WTC11 (cell line): ENCODE results near the gene PPP4R4. TPM values are rescaled to one million over a fixed set of nuclear protein-coding genes. Genes with fewer than 3 reads are reported as not detected.

ENCODE experiments used
- ATAC-seq: fragments of 200-7000 bp; cut with Tn5 transposase; 2 replicates; pipeline ENCODE4 v1.10.0; 2021; ENCODE audit warnings: mild to moderate bottlenecking, moderate library complexity
- CTCF ChIA-PET: fragments of 300-600 bp; sonication (Branson Sonifier 250); formaldehyde crosslinking; loops from one replicate; lab custom pipeline; 2021; ENCODE audit warnings: antibody characterized with exemption; lab: Charles Lee
- POLR2A ChIA-PET: fragments of 350-600 bp; sonication (Branson Sonifier 250); formaldehyde crosslinking; loops from one replicate; lab custom pipeline; 2021; ENCODE audit warnings: antibody characterized with exemption; lab: Charles Lee
- DNase-seq: peaks from one replicate; pipeline ENCODE4 v3.0.0; 2021; ENCODE audit warnings: low spot score
- H3K27ac Mint-ChIP-seq: 2 replicates; pipeline ENCODE4 v1.8.0; 2021; ENCODE audit warnings: mixed read lengths
- H3K27me3 Mint-ChIP-seq: 2 replicates; pipeline ENCODE4 v1.8.0; 2021; ENCODE audit warnings: low read depth, mild to moderate bottlenecking, moderate library complexity, mixed read lengths
- H3K36me3 Mint-ChIP-seq: 2 replicates; pipeline ENCODE4 v1.8.0; 2021; ENCODE audit warnings: mixed read lengths
- H3K4me1 Mint-ChIP-seq: 2 replicates; pipeline ENCODE4 v1.8.0; 2022; ENCODE audit warnings: mixed read lengths
- H3K4me3 Mint-ChIP-seq: 2 replicates; pipeline ENCODE4 v1.8.0; 2021; ENCODE audit warnings: mild to moderate bottlenecking, moderate library complexity, mixed read lengths
- H3K9me3 Mint-ChIP-seq: 2 replicates; pipeline ENCODE4 v1.8.0; 2021; ENCODE audit warnings: mixed read lengths
- CREB1 ChIP-seq: sonication (generic); formaldehyde crosslinking; IDR thresholded peaks from 2 replicates; pipeline ENCODE4 v1.8.0; 2023; ENCODE audit warnings: mild to moderate bottlenecking, missing genetic modification reagents
- CREM ChIP-seq: sonication (generic); formaldehyde crosslinking; IDR thresholded peaks from 2 replicates; pipeline ENCODE4 v1.8.1; 2022; ENCODE audit warnings: mild to moderate bottlenecking, missing genetic modification reagents, moderate library complexity
- ELF4 ChIP-seq: sonication (generic); formaldehyde crosslinking; IDR thresholded peaks from 2 replicates; pipeline ENCODE4 v1.8.1; 2022; ENCODE audit warnings: low read depth, mild to moderate bottlenecking, moderate library complexity, missing genetic modification reagents
- EMX1 ChIP-seq: fragments of 250-450 bp; sonication (Bioruptor Pico); IDR thresholded peaks from 2 replicates; pipeline ENCODE4 v1.8.0; 2021; ENCODE audit warnings: mild to moderate bottlenecking
- ESRRA ChIP-seq: sonication (generic); formaldehyde crosslinking; IDR thresholded peaks from 2 replicates; pipeline ENCODE4 v1.8.1; 2022; ENCODE audit warnings: mild to moderate bottlenecking, missing genetic modification reagents, borderline replicate concordance
- FOXJ3 ChIP-seq: sonication (generic); formaldehyde crosslinking; IDR thresholded peaks from 2 replicates; pipeline ENCODE4 v1.9.0; 2021; ENCODE audit warnings: missing genetic modification reagents, mild to moderate bottlenecking, borderline replicate concordance
- GRHL2 ChIP-seq: fragments of 250-450 bp; sonication (Bioruptor Pico); IDR thresholded peaks from 2 replicates; pipeline ENCODE4 v1.8.0; 2022; ENCODE audit warnings: mild to moderate bottlenecking, moderate library complexity; ENCODE audit not compliant: insufficient replicate concordance, severe bottlenecking
- GTF2I ChIP-seq: fragments of 250-450 bp; sonication (Bioruptor Pico); conservative IDR thresholded peaks from 2 replicates; pipeline ENCODE4 v1.4.0; 2021; ENCODE audit warnings: mild to moderate bottlenecking
- KAT7 ChIP-seq: sonication (generic); formaldehyde crosslinking; IDR thresholded peaks from 2 replicates; pipeline ENCODE4 v1.8.1; 2023; ENCODE audit warnings: missing genetic modification reagents, mild to moderate bottlenecking, borderline replicate concordance
- RORB ChIP-seq: fragments of 250-450 bp; sonication (Bioruptor Pico); IDR thresholded peaks from 2 replicates; pipeline ENCODE4 v1.9.0; 2021; ENCODE audit warnings: mild to moderate bottlenecking
- SMAD4 ChIP-seq: sonication (generic); formaldehyde crosslinking; IDR thresholded peaks from 2 replicates; pipeline ENCODE4 v1.8.0; 2022; ENCODE audit warnings: mild to moderate bottlenecking, missing genetic modification reagents
- ZNF263 ChIP-seq: sonication (generic); formaldehyde crosslinking; IDR thresholded peaks from 2 replicates; pipeline ENCODE4 v1.8.1; 2022; ENCODE audit warnings: low read depth, mild to moderate bottlenecking, moderate library complexity, missing genetic modification reagents
- ZNF416 ChIP-seq: fragments of 250-450 bp; sonication (Bioruptor Pico); IDR thresholded peaks from 2 replicates; pipeline ENCODE4 v1.9.0; 2021; ENCODE audit warnings: mild to moderate bottlenecking, inconsistent platforms
- total RNA-seq: library from RNA; stranded (reverse); gene quantifications from 3 replicates; pipeline ENCODE4 v1.2.3, GENCODE V29; 2021
- TF ChIP-seq, protein P1 (sequence below): sonication (generic); formaldehyde crosslinking; IDR thresholded peaks from 2 replicates; pipeline ENCODE4 v1.8.1; 2023; ENCODE audit warnings: mild to moderate bottlenecking, missing genetic modification reagents
- TF ChIP-seq, protein P2 (sequence below): sonication (generic); formaldehyde crosslinking; IDR thresholded peaks from 2 replicates; pipeline ENCODE4 v1.8.1; 2023; ENCODE audit warnings: mild to moderate bottlenecking, missing genetic modification reagents, moderate library complexity
- TF ChIP-seq, protein P3 (sequence below): sonication (generic); formaldehyde crosslinking; IDR thresholded peaks from 2 replicates; pipeline ENCODE4 v1.8.1; 2022; ENCODE audit warnings: mild to moderate bottlenecking, moderate library complexity, missing genetic modification reagents
- TF ChIP-seq, protein P4 (sequence below): sonication (generic); formaldehyde crosslinking; IDR thresholded peaks from 2 replicates; pipeline ENCODE4 v1.8.0; 2023; ENCODE audit warnings: mild to moderate bottlenecking, missing genetic modification reagents
- TF ChIP-seq, protein P5 (sequence below): fragments of 250-450 bp; sonication (Bioruptor Pico); IDR thresholded peaks from 2 replicates; pipeline ENCODE4 v1.9.0; 2021; ENCODE audit warnings: moderate library complexity, mild to moderate bottlenecking, inconsistent platforms, borderline replicate concordance
- TF ChIP-seq, protein P6 (sequence below): fragments of 250-450 bp; sonication (Bioruptor Pico); IDR thresholded peaks from 2 replicates; pipeline ENCODE4 v1.9.0; 2021; ENCODE audit warnings: mild to moderate bottlenecking
- TF ChIP-seq, protein P7 (sequence below): fragments of 250-450 bp; sonication (Bioruptor Pico); conservative IDR thresholded peaks from 2 replicates; pipeline ENCODE4 v1.9.0; 2021; ENCODE audit warnings: mild to moderate bottlenecking

PPP4R4 gene
- total RNA-seq, 1 experiment from 2014 or later = 9.6 TPM

DNA sequence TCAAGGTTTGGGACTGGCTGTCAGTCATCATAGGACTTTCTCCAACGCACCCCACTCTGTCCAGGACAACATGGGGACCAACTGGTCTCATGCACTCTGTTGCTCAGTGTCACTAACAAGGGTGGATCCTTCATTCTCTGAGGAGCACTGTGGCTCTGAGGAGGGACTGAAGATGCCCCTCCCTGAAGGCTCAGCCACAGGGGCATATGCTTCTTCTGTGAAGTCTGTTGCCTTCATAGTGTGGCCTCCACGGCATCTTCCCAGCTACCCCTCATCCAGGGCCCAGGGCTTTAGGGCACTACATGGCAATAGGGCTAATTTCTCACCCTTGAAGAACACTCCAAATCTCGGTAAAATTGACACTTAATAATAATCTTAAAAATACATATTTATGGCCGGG lies 30.4 kb upstream of the PPP4R4 start:
- TF ChIP-seq CREB1 (no peak), GTF2I (CRISPR knock-in tag) (no peak), GRHL2 (CRISPR knock-in tag) (no peak), ELF4 (no peak), ESRRA (CRISPR knock-in tag) (no peak), ZNF263 (no peak), CREM (CRISPR knock-in tag) (no peak), FOXJ3 (no peak), ZNF416 (CRISPR knock-in tag) (no peak), EMX1 (CRISPR knock-in tag) (no peak), SMAD4 (no peak), RORB (no peak), KAT7 (CRISPR knock-in tag) (no peak)
- TF ChIP-seq, protein P1, sequence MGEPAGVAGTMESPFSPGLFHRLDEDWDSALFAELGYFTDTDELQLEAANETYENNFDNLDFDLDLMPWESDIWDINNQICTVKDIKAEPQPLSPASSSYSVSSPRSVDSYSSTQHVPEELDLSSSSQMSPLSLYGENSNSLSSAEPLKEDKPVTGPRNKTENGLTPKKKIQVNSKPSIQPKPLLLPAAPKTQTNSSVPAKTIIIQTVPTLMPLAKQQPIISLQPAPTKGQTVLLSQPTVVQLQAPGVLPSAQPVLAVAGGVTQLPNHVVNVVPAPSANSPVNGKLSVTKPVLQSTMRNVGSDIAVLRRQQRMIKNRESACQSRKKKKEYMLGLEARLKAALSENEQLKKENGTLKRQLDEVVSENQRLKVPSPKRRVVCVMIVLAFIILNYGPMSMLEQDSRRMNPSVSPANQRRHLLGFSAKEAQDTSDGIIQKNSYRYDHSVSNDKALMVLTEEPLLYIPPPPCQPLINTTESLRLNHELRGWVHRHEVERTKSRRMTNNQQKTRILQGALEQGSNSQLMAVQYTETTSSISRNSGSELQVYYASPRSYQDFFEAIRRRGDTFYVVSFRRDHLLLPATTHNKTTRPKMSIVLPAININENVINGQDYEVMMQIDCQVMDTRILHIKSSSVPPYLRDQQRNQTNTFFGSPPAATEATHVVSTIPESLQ (CRISPR knock-in tag) = no peak
- TF ChIP-seq, protein P2, sequence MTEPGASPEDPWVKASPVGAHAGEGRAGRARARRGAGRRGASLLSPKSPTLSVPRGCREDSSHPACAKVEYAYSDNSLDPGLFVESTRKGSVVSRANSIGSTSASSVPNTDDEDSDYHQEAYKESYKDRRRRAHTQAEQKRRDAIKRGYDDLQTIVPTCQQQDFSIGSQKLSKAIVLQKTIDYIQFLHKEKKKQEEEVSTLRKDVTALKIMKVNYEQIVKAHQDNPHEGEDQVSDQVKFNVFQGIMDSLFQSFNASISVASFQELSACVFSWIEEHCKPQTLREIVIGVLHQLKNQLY (CRISPR knock-in tag) = no peak
- TF ChIP-seq, protein P3, sequence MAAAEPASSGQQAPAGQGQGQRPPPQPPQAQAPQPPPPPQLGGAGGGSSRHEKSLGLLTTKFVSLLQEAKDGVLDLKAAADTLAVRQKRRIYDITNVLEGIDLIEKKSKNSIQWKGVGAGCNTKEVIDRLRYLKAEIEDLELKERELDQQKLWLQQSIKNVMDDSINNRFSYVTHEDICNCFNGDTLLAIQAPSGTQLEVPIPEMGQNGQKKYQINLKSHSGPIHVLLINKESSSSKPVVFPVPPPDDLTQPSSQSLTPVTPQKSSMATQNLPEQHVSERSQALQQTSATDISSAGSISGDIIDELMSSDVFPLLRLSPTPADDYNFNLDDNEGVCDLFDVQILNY = no peak
- TF ChIP-seq, protein P4, sequence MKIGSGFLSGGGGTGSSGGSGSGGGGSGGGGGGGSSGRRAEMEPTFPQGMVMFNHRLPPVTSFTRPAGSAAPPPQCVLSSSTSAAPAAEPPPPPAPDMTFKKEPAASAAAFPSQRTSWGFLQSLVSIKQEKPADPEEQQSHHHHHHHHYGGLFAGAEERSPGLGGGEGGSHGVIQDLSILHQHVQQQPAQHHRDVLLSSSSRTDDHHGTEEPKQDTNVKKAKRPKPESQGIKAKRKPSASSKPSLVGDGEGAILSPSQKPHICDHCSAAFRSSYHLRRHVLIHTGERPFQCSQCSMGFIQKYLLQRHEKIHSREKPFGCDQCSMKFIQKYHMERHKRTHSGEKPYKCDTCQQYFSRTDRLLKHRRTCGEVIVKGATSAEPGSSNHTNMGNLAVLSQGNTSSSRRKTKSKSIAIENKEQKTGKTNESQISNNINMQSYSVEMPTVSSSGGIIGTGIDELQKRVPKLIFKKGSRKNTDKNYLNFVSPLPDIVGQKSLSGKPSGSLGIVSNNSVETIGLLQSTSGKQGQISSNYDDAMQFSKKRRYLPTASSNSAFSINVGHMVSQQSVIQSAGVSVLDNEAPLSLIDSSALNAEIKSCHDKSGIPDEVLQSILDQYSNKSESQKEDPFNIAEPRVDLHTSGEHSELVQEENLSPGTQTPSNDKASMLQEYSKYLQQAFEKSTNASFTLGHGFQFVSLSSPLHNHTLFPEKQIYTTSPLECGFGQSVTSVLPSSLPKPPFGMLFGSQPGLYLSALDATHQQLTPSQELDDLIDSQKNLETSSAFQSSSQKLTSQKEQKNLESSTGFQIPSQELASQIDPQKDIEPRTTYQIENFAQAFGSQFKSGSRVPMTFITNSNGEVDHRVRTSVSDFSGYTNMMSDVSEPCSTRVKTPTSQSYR = no peak
- TF ChIP-seq, protein P5, sequence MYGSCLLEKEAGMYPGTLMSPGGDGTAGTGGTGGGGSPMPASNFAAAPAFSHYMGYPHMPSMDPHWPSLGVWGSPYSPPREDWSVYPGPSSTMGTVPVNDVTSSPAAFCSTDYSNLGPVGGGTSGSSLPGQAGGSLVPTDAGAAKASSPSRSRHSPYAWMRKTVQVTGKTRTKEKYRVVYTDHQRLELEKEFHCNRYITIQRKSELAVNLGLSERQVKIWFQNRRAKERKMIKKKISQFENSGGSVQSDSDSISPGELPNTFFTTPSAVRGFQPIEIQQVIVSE (CRISPR knock-in tag) = no peak
- TF ChIP-seq, protein P6, sequence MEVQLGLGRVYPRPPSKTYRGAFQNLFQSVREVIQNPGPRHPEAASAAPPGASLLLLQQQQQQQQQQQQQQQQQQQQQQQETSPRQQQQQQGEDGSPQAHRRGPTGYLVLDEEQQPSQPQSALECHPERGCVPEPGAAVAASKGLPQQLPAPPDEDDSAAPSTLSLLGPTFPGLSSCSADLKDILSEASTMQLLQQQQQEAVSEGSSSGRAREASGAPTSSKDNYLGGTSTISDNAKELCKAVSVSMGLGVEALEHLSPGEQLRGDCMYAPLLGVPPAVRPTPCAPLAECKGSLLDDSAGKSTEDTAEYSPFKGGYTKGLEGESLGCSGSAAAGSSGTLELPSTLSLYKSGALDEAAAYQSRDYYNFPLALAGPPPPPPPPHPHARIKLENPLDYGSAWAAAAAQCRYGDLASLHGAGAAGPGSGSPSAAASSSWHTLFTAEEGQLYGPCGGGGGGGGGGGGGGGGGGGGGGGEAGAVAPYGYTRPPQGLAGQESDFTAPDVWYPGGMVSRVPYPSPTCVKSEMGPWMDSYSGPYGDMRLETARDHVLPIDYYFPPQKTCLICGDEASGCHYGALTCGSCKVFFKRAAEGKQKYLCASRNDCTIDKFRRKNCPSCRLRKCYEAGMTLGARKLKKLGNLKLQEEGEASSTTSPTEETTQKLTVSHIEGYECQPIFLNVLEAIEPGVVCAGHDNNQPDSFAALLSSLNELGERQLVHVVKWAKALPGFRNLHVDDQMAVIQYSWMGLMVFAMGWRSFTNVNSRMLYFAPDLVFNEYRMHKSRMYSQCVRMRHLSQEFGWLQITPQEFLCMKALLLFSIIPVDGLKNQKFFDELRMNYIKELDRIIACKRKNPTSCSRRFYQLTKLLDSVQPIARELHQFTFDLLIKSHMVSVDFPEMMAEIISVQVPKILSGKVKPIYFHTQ = no peak
- TF ChIP-seq, protein P7, sequence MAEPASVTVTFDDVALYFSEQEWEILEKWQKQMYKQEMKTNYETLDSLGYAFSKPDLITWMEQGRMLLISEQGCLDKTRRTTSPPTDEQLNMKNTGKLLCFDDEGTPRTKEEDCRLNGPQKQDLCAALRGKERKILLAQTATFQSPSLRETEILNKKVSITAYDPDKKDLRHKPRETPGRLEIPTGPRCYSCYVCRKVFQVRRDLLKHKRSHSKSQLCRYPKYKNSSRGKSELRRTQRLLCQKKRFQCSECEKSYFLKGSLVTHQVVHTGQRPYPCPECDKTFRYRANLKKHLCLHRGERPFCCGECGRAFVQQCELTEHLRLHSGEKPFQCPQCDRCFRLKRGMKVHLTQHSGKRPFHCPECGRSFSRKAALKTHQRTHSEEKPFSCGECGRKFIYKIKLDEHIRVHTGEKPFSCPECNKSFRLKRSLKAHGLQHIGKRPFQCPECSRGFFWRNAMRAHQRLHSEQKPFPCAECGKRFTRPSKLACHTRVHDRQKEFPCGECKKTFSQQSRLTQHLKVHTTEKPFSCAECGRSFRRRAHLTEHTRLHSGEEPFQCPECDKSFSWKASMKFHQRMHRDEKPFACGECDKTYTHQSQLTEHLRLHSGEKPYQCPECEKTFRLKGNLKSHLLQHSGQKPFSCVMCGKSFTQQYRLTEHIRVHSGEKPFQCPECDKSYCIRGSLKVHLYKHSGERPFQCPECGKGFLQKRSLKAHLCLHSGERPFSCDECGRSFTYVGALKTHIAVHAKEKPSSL (CRISPR knock-in tag) = no peak
- DNase-seq (no peak), ATAC-seq (no peak)
- Mint-ChIP-seq H3K4me1 (peaks cover 24% of the 10 kb centered on the region), H3K4me3 (no peak overlapping the region), H3K27me3 (no peaks in the 10 kb centered on the region; the same call in 1 of the 2 replicates), H3K27ac (no peak overlapping the region), H3K36me3 (no peaks in the 10 kb centered on the region), H3K9me3 (no peaks in the 10 kb centered on the region)
- ChIA-PET CTCF (interaction anchor here (1.9 kb wide), 1 partner anchor 204 kb away, joined by 9 read pairs; no protein-coding TSS in a partner anchor), POLR2A (no interaction called here)
